Airway epithelial cell (primary cell): Measurements from ENCODE around the gene HPS6. TPM values are rescaled to one million over a fixed set of nuclear protein-coding genes. Genes with fewer than 3 reads are reported as not detected.

Experiments used
- total RNA-seq: library from RNA; depleted of rRNA; stranded (reverse); fragments of >200 nt; gene quantifications from 2 replicates; pipeline ENCODE4 v1.2.3, GENCODE V29; 2015

Gene HPS6
- 49.8 and 52.5 TPM in 2 replicates for total RNA-seq

GRCh38 chr10:102064868-102065560 lies at the start of gene HPS6:
Gene HPS6 (plus strand): TSS chr10:102065349. CDS start chr10:102065475, 126 bp downstream.

GRCh38 chr10:102055647-102056419 lies 9.3 kb upstream of the HPS6 start, which contains the start of gene ARMH3:
Gene ARMH3 (minus strand): TSS chr10:102056173. CDS start chr10:102040114, 16,059 bp downstream.

Other genes starting within 250 kb of the HPS6 start
- gene OGA, start 246.9 kb upstream of the HPS6 start, total RNA-seq = 55.8 and 57.7 TPM in 2 replicates
- gene KCNIP2, start 221.5 kb upstream of the HPS6 start, total RNA-seq = 0.42 TPM in 1 of 2 replicates, not detected in the other
- gene ARMH3, start 9.2 kb upstream of the HPS6 start, total RNA-seq = 9.1 and 12.7 TPM in 2 replicates
- 40.4 and 55.8 TPM in 2 replicates for gene LDB1, start 55.0 kb downstream of the HPS6 start, total RNA-seq
- 20.6 and 29.5 TPM in 2 replicates for gene PPRC1, start 67.7 kb downstream of the HPS6 start, total RNA-seq
- gene NOLC1, start 87.0 kb downstream of the HPS6 start, total RNA-seq = 105 and 141 TPM in 2 replicates
- 0.56 TPM in 1 of 2 replicates, not detected in the other for gene ELOVL3, start 160.9 kb downstream of the HPS6 start, total RNA-seq
- not detected in 2 replicates for gene PITX3, start 176.2 kb downstream of the HPS6 start, total RNA-seq
- gene GBF1, start 180.2 kb downstream of the HPS6 start, total RNA-seq = 31.0 and 45.8 TPM in 2 replicates